DOHH2 (cell line): ENCODE results near the gene SETX.
"Not testable (repeated sequence)": the region's sequence is repeated elsewhere in the genome, so short reads cannot be mapped to it uniquely, and the experiment has no call there.

ENCODE experiments used
- EZH2phosphoT487 ChIP-seq: fragments of 200-600 bp; sonication (generic); IDR thresholded peaks from 2 replicates; pipeline ENCODE4 v1.6.1; 2017; ENCODE audit warnings: borderline replicate concordance, mild to moderate bottlenecking, antibody characterized with exemption, low read length, moderate library complexity, mixed read lengths
- TF ChIP-seq, protein P1 (sequence below): fragments of 200-600 bp; sonication (generic); IDR thresholded peaks from one replicate; pipeline ENCODE4 v1.5.1; 2014; ENCODE audit warnings: antibody characterized with exemption, mild to moderate bottlenecking, low read depth, low read length; ENCODE audit not compliant: poor library complexity, severe bottlenecking

GRCh38 chr9:132378416-132378815, 23.6 kb upstream of the SETX start:
- not testable (repeated sequence) for TF ChIP-seq EZH2phosphoT487
- TF ChIP-seq, protein P1, sequence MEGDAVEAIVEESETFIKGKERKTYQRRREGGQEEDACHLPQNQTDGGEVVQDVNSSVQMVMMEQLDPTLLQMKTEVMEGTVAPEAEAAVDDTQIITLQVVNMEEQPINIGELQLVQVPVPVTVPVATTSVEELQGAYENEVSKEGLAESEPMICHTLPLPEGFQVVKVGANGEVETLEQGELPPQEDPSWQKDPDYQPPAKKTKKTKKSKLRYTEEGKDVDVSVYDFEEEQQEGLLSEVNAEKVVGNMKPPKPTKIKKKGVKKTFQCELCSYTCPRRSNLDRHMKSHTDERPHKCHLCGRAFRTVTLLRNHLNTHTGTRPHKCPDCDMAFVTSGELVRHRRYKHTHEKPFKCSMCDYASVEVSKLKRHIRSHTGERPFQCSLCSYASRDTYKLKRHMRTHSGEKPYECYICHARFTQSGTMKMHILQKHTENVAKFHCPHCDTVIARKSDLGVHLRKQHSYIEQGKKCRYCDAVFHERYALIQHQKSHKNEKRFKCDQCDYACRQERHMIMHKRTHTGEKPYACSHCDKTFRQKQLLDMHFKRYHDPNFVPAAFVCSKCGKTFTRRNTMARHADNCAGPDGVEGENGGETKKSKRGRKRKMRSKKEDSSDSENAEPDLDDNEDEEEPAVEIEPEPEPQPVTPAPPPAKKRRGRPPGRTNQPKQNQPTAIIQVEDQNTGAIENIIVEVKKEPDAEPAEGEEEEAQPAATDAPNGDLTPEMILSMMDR = not testable (repeated sequence)
